ENCODE data around the gene REPS1.
"Not testable (repeated sequence)": the region's sequence is repeated elsewhere in the genome, so short reads cannot be mapped to it uniquely, and the experiment has no call there.

The REPS1 gene

DNA sequence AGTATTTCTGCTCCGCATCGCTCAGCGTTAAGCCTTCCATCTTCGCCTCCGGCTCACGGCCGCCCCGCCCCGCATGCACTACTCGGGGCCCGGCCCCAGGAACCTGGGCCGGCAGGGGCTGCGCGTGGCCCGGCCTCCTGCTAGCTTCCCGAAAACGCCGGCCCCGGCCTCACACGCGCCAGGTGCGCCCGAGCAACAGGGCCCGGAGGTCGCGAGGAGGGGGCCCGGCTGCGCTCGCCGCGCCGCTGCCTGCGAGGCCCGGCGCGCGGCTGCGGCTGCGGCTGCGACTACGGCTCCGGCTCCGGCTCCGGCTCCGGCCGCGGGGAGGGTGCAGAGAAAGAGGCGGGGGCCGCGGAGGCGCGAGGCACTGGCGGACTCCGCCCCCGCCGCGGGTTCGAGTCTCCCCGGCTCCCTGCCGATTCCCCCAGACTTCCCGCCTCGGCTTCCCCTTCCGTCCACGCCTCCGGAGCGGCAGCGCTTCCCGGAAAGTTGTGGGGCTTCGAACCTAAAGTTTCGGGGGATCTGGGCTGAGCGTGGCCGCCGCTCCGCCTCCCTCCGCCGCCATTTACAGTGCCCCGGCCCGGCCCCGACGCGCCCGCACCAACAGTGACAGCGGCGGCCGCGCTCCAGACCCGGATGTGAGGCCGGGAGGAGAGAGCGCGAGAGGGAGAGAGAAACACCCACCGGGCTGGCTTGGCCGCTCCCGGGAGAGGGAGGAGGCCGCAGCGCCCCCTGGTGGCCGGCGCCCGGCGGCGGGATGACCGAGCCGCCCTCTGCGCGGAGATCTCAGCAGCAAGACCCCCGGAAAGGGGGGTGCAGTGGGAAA, at the start of gene REPS1:
Gene REPS1 (minus strand): TSS at position 611 of the 826 bp plus-strand sequence. CDS start 571 bp downstream, at position 40.
- peak; percentile 85 for DNase-seq

- DNase-seq = peak; percentile 43
Observed at GRCh38 chr6:139037490-139037889, 49.4 kb upstream of the REPS1 start.

GRCh38 chr6:139030228-139030963, 42.3 kb upstream of the REPS1 start:
- DNase-seq = no peak

DNA sequence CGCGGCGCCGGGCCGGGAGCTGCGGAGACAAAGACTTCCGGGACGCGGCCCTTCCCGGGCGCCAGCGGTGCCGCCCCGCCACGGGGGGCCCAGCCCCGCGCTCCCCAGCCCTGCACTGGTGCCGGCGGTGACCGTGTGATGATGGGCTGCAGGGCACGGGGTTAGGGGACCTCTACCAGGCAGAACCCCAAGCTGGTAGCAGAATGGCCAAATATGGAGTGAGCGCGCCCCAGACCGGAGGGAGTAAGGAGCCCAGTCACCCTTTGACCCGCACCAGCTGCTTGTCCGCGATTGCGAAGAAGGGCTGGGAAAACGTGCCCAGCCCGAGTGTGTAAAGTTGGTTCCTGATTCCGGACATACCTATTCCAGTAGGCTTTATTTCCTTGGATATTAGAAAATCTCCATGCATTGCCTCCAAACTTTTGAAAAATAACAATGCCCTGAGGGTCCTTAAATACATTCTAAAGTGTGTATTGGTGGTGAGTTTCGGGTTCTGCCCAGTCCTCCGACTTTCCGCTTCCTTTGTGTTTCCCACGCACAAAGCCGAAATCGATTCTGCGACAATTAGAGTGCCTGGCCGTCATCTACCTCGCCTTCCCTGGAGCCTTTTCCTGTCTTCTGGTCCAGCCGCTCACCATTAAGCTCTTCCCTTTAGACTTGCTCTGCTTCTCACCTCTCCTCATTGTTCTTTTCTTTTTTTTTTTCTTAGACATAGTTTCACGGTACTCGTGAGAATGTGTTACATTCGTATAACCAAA, 41.6 kb upstream of the REPS1 start:
- DNase-seq = peak; percentile 21

GRCh38 chr6:139028658-139029469, 40.8 kb upstream of the REPS1 start, which contains the start of gene ABRACL:
Gene ABRACL (plus strand): TSS chr6:139028745. CDS start chr6:139034161, 5,416 bp downstream.
- DNase-seq = peak; percentile 70

- no peak for DNase-seq
Observed at GRCh38 chr6:139028215-139028657, 40.2 kb upstream of the REPS1 start.

GRCh38 chr6:139027620-139028182, 39.6 kb upstream of the REPS1 start:
- DNase-seq = no peak

DNA sequence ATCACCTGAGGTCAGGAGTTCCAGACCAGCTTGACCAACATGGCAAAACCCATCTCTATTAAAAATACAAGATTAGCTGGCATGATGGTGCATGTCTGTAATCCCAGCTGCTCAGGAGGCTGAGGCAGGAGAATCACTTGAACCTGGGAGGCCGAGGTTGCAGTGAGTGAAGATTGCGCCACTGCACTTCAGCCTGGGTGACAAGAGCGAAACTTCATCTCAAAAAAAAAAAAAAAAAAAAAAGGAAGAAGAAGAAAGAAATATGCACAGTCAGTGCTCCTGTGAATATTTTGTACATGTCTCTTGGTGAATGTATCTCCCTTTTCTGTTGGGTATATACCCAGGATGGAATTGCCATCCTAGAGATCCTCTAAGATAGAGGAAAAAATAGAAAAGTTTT, 37.4 kb upstream of the REPS1 start:
- not testable (repeated sequence) for DNase-seq

DNA sequence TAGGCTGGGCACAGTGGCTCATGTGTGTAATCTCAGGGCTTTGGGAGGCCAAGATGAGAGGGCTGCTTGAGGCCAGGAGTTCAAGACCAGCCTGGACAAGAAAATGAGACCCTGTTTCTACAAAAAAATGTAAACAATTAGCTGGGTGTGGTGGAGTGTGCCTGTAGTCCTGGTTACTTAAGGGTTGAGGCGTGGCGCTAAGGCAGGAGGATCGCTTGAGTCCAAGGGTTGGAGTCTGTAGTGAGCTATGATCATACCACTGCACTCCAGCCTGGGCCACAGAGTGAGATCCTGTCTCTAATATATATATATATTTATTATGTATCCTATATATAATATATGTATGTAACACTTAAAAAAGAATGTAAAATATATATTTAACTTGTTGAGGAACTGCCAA, 32.6 kb upstream of the REPS1 start:
- DNase-seq = no peak

DNA sequence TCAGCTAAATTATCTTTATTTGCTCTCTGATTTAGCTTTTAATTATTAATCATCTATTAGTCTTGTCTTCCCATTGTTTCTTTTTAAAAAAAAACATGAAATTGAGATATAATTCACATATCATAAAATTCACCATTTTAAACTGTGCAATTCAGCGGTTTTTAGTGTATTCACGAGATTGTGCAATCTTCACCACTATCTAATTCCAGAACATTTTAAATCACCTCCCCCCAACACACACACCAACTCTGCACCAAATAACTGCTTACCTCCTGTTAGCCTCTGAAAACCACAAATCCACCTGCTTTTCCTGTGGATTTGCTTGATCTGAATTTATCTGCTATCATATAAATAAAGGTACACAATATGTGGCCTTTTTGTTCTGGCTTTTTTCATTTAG, 31.7 kb upstream of the REPS1 start:
- no peak for DNase-seq

DNA sequence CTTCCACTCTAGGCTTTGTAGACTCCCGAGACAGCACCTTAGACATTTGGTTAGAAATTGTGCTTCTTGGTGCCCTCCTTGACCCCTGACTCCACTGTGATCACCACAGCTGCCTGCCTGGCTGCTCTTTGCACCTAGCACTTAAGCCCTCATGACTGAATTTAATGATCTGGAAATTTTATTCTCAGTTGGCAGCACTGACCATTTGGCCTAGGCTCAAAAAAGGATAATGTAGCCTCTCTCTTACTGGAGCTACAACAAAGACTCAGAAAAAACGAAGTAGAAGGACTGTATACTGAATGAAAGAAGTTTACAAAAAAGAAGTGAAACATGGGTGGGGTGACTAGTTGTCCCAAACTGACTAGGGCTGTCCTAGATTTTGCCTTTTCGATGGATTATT, 29.2 kb upstream of the REPS1 start:
- DNase-seq = no peak

DNA sequence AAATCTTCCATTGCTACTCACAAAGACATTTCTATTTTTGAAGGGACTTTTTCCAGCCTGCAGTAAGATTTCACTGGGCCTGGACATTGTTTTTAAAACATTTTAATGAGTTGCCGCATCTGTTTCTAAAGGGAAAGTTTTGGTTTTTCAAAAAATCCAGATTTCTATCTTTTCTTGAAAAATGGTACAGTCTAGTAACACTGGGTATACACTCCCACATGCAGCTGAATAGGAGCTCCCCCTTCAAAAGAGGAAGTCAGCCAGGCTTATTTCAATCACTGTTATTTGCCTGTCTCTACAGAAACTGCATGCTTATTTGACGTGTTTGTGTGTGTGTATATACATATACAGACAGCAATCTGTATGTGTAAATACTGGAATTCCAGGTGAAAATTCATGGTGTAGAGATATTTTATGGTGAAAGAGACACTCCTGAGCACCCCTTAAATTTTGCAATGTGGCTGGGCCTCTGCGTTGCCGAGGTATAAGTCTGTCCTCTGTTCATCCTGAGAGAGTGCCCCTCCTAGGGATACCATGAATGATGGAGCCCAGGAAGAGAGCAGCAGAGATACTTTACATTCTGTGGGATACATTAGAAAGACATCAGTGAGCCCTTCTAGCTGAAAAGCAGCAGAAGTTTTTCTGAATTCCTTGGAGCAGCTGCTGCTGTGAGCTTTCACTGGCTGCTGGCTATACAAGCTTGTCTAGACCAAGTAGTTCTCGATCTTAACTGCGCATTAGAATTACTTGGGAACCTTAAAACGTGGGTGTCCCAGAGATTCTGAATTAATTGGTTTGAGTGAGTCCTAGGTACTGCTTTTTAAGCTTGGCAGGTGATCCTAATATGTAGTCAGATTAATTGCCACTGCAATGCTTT, 28.5 kb upstream of the REPS1 start:
- DNase-seq = no peak

DNA sequence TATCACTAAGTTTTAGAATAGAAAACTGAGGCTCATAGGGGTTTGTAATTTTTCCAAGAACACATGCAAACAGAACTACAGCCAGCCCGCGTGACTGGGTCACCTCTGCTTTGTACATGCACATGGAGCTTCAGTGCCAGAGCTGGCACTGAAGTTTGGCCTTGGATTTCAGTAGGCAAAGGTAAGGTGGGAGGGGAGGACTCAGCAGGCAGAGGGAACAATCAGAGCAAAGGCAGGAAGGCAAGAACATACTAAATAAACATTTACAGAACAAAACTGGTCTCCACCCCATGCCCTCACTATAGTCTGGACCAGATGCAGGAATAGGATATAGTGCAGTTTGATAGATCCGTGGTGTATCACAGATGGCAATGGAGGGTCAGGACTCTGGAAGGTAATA, 26.9 kb upstream of the REPS1 start:
- DNase-seq = no peak

GRCh38 chr6:139013185-139013800, 25.2 kb upstream of the REPS1 start:
- no peak for DNase-seq

GRCh38 chr6:139011980-139012379, 23.9 kb upstream of the REPS1 start:
- no peak for DNase-seq

GRCh38 chr6:139010674-139011073, 22.6 kb upstream of the REPS1 start:
- no peak for DNase-seq

DNA sequence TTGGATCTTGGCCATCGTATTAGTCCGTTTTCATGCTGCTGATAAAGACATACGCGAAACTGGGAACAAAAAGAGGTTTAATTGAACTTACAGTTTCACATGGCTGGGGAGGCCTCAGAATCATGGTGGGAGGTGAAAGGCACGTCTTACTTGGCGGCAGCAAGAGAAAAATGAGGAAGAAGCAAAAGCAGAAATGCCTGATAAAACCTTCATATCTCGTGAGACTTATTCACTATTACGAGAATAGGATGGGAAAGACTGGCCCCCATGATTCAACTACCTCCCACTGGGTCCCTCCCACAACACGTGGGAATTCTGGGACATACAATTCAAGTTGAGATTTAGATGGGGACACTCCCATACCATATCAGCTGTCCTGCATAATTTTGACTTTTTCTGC, 20.1 kb upstream of the REPS1 start:
- no peak for DNase-seq

GRCh38 chr6:139007428-139007827, 19.4 kb upstream of the REPS1 start:
- no peak for DNase-seq

GRCh38 chr6:139006477-139006876, 18.4 kb upstream of the REPS1 start:
- DNase-seq = no peak

DNA sequence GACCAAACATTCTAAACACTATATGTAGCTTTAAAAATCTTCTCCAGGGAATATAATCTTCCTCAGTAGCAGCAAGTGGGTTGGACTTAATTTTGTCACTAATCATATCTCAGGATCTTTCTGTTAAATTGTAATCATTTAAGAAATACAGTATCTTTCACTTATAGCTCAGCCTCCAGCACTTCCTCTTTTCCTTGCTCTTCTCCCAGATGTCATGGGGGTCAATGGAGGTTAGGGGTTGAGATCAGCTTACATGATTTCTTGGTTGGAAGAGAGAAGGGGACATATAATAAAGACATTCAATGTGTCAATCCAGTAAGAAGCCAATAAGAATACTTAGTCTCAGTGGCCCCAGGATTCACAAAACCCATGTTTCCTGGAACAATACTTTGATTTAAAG, 15.7 kb upstream of the REPS1 start:
- no peak for DNase-seq
